Fibroblast of skin of left quadriceps (primary cell): ENCODE data around the gene LAMA3.

Source experiments
- DNase-seq, 2 experiments: peaks; one replicate each; pipeline ENCODE4 v3.0.0-alpha.2; 2013; ENCODE audit warnings: low read depth in 2 of 2

The LAMA3 gene

DNA sequence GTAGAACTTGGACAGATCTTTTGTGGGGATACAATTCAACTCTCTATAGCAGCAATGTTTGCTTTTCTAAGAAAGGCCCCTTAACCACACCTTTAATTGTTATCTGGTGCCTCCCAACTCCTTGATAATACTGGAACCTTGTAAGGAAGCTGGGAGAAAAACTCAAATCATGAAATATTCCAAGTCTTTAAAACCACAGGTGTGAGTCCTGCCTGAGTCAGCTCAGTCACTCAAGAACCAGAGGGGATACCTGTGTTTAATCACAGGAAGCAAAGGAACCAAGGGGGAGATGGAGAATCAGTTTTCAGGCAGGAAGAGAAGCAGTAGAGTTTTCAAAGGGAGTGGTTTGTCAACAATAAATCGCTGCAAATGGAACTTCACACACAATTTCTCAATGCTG lies 159.9 kb downstream of the LAMA3 start:
- no peak for DNase-seq

DNA sequence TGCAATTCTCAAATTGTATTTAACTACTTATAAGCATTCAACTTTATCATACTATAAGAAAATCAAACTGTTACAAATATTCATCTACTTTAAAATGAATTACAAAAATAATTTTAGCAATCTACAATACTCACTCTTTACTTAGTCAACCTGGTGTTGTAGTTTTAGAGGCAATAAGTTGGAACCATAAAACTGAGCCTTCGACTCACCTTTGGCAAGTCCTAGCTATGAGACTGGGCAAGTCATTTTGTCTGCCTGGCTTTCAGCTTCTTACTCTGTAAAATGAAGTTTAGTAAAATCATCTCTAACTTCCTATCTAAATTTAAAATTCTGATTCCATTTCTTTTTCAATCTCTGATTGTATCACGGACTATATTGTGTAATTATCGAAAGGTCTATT lies 161.0 kb downstream of the LAMA3 start:
- no peak for DNase-seq

DNA sequence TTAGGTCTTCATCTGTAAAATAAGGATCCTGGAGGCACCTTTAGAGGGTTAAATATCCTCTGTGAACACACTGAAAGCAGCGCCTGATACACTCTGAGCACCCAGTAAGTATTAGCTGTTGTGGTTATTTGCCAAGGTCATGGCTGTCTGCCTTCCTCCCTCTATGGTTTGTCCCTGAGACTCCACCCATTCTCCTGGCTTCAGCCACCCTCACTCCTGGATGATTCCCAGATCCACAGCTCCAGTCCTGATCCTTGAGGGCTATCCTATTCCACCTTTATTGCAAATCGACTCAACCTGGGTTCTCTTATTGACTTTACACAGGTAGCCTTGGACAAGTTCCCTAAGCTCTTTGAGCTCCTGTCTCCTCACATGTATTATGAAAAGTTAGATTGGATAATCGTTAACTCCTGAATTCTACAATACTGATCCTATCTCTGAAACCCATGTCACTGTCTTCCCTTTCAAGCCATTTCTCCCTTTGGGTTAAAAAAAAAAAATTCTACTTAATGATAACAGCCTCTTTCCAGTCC lies 162.3 kb downstream of the LAMA3 start:
- DNase-seq = no peak

DNA sequence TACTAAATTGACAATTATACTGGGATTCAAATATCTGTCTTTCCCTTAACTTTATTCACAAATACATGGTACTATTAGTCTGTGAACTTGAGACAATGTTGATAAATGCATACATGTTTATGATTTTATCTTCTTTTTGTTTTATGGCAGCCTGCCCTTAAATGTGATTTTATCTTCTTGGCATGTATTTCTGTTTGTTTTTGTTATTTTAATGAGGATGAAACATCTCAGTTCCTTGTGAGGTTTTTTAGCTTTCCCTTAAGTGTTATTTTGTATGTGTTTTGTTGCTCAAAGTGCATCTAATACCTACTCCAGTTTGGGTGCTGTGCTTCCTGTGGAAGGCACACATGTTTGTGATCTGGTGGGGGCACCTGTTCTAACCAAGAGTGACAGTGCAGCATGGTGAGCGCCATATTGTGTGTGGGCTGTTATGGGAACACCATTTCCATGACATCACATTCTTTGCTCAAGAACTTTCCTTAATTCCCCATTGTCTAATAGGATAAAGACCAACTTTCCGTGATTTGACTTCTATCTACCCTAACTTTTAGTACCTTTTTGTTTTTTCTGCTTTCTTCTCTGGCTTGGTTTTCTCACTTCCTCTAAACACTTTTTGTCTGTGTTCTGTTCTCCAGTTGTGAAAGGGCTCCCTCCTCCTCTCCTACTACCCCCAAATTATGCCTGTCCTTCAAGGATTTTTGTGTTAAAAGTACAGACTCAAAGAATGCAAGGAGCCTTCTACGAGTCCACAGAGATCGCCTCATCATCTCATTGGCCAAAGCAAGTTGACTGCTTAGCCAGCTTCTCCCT lies 163.2 kb downstream of the LAMA3 start:
- DNase-seq = no peak

DNA sequence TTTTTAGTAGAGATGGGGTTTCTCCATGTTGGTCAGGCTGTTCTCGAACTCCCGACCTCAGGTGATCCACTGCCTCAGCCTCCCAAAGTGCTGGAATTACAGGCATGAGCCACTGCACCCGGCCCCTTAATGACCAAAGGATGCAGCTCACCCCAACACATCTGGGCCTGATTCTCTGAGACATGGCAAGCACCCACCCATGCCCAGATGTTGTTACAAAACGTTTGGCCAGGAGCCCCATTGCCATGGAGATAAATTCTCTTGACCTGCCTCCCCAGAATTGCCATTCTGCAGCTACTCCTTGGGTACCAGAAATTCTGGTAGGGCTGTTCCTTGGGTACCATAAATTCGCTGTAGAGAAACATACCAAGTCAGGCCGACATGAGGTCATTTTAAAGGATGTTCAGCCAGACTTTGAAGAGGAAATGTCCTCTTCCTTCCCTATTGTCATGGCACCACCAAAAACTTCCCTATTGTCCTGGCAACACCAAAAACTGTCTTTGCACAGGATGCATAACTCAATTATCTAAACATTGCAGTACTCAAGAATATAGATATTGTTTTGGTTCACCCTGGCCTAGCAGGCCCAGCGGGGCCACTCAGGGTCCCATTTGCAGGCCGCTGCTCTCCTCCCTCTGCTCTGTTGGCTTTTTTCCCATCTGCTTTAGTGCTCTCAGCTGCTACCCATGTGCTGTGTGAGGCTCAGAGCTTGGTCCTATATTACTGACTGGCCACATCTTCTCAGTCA lies 164.4 kb downstream of the LAMA3 start:
- no peak for DNase-seq

DNA sequence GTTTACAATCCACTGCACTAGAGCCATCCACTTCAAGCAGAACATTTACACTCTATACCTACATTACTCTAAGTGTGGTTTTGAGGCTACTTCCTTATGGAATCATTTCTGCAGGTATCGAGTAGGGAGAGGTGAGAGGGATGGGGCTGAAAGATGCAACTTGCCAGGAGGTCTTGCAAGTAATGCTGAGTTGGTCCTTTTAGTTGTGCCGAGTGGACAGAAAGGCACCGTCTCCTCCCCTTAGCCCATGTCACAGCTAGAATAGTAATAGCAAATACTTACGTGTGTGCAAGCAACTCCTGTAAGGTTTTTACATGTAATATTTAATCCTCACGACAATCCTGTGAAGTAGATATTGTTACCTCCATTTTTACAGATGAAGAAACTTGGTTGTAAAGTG lies 166.5 kb downstream of the LAMA3 start:
- DNase-seq = no peak

DNA sequence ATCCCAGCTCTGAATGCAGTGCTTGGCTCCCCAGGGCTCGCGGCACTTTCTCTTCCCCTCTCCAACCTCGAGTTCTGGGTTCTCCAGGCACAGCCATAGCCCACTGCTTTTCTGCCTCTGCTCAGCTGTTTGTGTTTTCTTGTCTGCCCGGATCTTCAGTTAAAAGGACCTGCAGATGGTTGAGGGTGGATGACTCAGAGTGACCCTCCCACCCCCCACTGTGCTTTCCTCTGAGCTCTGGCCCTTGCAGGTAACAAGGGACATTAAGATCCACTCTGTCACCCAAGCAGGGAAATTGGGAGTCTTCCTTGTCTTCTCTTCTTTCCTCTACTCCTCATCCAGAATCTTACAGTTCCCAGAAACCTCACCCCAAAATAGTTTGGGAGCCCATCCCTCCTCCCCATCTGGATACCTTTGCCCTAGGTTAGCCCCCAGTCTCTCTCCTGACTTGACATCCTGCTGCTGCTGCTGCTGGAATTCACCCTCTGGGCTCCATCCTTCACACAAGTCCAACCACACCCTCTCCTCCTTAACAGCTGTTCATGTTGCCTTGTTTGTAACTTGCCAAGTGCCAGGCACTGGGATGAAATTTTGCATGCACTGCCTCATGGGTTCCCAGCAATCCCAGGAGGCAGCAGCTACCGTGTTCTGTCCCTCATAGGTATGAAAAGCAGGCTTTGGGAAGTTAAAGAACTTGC lies 167.4 kb downstream of the LAMA3 start:
- DNase-seq = no peak

DNA sequence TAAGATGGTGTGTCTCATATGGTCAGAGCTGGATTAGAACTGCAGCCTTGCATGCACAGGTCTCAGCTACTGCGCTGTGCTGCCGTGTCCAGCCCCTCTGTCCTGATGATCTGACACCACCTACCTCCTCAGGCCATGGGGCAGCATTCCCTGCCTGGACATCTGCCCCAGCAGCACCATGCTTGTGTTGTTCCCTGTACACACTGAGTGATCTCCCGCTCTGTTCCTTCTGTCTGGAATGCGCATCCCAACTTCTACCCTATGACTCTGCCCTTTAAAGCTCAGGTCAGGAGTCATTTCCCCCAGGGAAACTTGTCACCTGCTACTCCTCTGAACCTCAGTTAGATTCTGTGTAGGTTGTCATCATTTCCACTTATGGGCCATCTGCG lies 167.9 kb downstream of the LAMA3 start:
- DNase-seq = no peak

DNA sequence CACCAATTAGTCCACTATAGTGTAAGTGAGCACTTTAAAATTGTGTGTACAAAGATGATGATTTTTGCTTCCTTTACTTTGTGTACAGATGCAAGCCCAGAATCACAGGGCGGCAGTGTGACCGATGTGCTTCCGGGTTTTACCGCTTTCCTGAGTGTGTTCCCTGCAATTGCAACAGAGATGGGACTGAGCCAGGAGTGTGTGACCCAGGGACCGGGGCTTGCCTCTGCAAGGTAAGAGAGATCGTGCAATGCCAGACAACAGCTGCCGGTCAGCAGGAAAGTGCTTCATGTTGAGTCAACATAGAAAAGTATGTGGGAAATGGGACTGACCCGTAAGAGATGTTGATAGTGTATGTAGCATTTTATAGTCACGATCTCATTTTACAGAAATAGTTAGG lies 168.5 kb downstream of the LAMA3 start:
- no peak for DNase-seq

DNA sequence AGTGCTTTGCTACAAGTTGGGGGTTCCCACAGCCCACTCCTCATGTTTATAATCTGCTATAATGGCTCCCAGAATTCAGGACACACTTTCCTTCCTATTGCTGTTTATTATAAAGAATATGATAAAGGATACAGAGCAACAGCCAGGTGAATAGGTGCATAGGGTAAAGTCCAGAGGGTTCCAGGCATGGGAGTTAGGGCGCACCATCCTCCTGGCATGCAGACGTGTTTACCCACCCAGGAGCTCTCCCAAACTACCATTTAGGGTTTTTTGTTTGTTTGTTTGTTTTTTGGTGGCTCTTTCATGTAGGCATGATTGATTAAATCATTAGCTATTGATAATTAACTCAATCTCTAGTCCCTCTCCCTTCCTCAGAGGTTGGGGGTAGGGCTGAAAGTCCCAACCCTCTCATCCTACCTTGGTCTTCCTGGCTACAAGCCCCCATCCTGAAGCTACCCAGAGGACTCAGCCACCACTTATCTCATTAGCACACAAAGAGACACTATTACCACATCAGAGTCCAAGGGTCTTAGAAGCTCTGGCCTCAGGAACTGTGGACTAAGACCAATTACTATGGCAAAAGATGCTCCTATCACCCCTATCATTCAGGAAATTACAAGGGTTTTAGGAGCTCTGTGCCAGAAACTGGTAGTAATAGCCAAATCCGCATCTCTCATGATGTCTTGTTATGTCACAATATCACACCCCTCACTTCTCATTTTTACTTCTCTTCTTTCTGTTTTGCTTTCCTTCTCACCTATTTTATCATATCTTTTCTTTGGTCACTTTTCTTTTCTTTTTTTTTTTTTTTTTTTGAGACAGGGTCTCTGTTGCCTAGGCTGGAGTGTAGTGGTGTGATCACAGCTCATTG lies 170.4 kb downstream of the LAMA3 start:
- no peak for DNase-seq

DNA sequence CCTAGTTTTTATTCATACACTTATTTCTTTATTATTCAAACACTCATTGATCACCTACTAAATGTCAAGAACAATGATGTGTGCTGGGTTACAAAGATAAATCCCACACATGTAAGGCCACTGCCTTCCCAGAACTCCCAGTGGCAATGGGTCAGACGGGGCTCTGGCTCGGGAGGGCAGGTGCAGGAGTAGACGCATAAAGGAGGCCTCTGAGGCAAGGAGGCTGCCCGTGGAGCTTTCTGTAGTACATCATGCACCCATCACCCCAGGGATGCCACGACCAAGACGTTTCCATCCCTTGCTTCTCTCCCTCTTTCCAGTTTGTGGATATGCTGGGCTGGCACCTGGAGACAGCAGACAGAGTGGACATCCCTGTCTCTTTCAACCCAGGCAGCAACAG lies 172.1 kb downstream of the LAMA3 start:
- DNase-seq = no peak

DNA sequence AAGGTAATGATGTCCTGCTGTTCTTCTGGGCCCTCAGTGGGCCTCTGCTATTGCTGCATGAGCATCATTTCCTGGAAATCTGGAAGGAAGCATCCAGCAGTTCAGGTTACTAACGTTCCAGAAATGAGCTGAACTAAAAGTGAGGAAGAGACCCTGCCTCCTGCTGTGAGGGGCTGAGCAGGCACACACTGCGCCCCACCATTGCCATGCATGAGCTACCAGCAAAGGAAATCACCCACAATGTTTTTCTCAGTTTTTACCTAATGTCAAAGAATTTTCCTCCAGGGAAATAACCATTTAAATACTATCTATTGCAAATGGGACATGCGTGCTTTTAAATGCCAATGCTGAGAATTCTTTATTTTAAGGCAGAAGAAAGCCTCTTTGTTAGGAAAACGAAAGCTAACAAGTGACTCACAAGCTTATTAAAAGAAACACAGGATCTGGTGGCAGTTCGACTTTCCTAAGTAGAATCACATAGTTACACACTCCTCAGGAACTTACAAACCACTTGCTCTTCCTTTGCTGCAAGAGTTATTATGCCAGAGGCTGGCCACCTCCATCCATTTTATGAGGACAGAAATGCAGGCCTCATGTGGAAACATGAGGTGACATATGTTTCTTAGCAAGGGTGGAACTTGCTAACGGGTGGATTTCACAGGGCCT lies 172.7 kb downstream of the LAMA3 start:
- DNase-seq = peak; percentile 38 to 43

DNA sequence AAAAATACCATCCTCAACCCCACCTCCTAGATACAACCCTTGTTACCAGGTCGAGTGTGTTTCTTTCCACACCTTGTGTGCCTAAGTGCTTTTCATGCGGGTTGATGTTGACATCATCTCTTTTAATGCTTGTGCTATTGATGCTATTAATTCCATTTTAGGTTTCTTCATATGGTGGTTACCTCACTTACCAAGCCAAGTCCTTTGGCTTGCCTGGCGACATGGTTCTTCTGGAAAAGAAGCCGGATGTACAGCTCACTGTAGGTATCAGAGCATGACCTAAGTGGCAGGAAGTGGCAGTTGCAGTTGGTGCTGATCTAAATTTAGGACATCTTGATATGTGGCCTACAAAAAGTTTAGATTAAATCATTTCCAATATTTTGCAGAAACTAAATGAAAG lies 175.4 kb downstream of the LAMA3 start:
- DNase-seq = no peak

DNA sequence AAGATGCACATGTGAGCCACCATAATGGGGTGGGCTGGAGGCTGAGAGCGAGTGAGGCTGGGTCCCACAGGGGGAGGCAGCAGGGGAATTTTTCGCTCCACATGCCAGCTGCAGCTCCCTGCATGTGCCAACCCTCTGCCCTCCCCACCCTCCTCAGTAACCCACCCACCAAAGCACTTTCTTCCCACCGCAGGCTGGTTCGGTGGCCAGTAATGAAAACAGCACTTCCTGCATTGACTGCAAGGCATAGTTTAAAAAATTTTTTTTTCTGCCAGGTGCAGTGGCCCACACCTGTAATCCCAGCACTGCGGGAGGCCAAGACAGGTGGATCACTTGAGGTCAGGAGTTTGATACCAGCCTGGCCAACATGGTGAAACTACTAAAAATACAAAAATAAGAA lies 177.8 kb downstream of the LAMA3 start:
- no peak for DNase-seq

DNA sequence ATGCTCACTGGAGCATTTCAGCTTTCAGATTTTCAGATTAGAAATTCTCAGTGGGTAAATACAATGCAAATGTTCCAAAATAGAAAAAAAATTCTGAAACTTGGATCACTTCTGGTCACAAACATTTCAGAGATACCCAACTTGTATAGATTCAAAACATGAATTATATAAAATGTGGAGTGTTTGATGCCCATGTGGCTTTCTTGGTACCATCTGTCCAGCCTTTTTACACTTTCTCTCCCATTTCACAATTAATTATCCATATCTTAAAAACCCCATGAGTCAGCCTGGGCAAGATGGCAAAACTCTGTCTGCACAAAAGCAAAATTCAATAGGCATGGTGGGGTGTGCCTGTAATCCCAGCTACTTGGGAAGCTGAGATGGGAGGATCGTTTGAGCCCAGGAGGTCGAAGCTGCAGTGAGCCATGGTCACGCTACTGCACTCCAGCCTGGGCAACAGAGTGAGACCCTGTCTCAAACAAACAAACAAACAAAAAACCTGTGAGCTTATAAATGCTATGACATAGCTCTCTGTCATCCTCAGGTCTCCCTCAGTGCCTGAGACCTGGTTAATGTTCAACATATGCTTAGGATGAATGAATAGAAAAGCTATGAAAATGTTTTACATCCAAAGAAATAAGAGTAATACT lies 179.0 kb downstream of the LAMA3 start:
- no peak for DNase-seq

DNA sequence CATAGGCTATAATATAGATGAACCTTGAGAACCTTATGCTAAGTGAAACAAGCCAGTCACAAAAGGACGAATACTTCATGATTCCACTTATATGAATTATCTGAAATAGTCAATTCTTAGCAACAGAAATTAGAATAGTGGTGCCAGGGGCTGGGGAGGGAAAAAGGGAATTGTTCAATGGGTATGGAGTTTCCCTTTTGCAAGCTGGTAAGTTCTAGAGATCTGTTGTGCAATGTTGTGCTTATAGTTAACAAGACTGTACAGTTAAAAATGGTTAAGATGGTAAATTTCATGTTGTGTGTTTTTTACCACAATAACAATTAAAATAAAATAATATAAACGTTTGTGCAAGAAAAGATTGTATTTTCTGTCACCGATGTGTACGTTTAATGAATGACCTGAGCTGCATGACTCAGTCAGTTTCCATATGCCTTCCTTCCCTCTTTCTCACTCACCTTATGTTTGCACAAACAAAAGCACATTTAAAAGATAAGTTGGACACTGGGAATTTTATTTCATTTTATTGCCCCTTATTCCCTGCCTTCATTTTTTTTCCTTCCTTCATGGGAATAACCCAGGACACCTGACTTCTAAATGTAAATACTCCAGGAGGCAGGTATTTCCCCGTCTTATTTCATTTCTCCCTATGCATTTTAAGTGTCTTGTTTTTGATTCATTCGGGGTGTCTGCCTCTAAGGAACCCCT lies 181.6 kb downstream of the LAMA3 start:
- no peak for DNase-seq

DNA sequence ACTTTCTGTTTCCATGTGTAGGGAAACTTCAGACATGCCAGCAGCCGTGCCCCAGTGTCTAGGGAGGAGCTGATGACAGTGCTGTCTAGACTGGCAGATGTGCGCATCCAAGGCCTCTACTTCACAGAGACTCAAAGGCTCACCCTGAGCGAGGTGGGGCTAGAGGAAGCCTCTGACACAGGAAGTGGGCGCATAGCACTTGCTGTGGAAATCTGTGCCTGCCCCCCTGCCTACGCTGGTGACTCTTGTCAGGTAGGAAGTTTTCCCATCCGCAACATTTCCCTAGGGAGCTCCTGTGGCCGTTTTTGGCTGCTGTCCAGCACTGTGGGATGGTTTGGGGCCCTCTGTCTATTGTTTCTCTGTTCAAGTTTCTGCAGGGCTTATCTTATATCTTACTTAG lies 182.2 kb downstream of the LAMA3 start:
- no peak for DNase-seq

DNA sequence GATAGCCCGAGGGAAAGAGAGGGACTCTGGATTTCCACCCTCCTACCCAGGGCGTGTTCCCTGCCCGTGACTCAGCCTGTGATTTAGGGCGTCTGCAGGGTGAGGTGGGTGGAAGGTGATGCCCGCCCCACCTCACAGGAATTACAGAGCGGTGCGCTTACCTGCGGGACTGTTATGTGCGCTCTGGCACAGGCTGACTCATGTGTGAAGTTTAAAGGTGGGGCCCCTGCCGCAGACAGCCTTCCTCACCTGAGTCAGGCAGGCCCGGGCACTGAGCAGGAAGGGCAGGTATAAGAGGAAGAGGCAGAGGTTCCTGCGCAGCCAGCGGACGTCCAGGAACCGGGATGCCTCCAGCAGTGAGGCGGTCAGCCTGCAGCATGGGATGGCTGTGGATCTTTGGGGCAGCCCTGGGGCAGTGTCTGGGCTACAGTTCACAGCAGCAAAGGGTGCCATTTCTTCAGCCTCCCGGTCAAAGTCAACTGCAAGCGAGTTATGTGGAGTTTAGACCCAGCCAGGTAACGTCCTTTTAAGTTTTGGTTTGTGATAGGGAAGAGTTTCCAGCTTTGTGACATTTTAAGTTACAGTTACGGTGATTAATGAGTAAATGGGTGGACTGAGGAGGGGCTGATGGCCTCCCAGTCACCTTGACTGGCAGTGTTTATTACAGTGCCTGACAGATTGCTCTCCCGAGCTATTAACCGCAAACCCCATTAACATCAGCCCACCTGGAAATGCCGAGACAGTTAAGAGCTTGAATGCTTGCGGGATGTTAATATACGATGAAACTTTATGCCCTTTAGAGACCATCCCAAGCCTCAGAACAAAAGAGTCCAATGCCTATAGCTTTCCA lies 183.7 kb downstream of the LAMA3 start:
- DNase-seq = no peak
